Smooth muscle cell (in vitro differentiated cells): ENCODE measurements around the gene MYO15A. TPM values are rescaled to one million over a fixed set of nuclear protein-coding genes. Genes with fewer than 3 reads are reported as not detected.

Experiments used
- DNase-seq: peaks from one replicate; lab custom pipeline; 2025; ENCODE audit not compliant: unreplicated experiment; lab: John Stamatoyannopoulos, UW
- H2AFZ ChIP-seq: fragments of 200-600 bp; sonication (generic); 2 replicates; pipeline ENCODE4 v1.6.0; 2016; ENCODE audit warnings: antibody characterized with exemption, low read depth, mild to moderate bottlenecking
- H3F3A ChIP-seq: fragments of 200-600 bp; sonication (generic); 2 replicates; pipeline ENCODE4 v1.6.0; 2017; ENCODE audit warnings: antibody characterized with exemption, low read depth
- H3K27ac ChIP-seq: fragments of 200-600 bp; sonication (generic); 2 replicates; pipeline ENCODE4 v1.5.1; 2016; ENCODE audit warnings: low read depth, mild to moderate bottlenecking
- H3K27me3 ChIP-seq: fragments of 200-600 bp; sonication (generic); 2 replicates; pipeline ENCODE4 v1.6.1; 2016; ENCODE audit warnings: low read depth, mild to moderate bottlenecking
- H3K36me3 ChIP-seq: fragments of 200-600 bp; sonication (generic); 2 replicates; pipeline ENCODE4 v1.5.1; 2016; ENCODE audit warnings: low read depth
- H3K4me1 ChIP-seq: fragments of 200-600 bp; sonication (generic); 2 replicates; pipeline ENCODE4 v1.5.1; 2016; ENCODE audit warnings: low read depth
- H3K4me2 ChIP-seq: fragments of 200-600 bp; sonication (generic); 2 replicates; pipeline ENCODE4 v1.6.0; 2016; ENCODE audit warnings: mild to moderate bottlenecking
- H3K4me3 ChIP-seq: fragments of 200-600 bp; sonication (generic); 2 replicates; pipeline ENCODE4 v1.5.1; 2016; ENCODE audit warnings: mild to moderate bottlenecking
- H3K79me2 ChIP-seq: fragments of 200-600 bp; sonication (generic); 2 replicates; pipeline ENCODE4 v1.6.0; 2016; ENCODE audit warnings: low read depth, mild to moderate bottlenecking
- H3K9ac ChIP-seq: fragments of 200-600 bp; sonication (generic); 2 replicates; pipeline ENCODE4 v1.6.0; 2016; ENCODE audit warnings: low read depth
- H3K9me3 ChIP-seq: fragments of 200-600 bp; sonication (generic); replicated peaks from 2 replicates; pipeline ENCODE4 v1.5.1; 2016; ENCODE audit warnings: low read depth
- H4K20me1 ChIP-seq: fragments of 200-600 bp; sonication (generic); 2 replicates; pipeline ENCODE4 v1.6.0; 2016; ENCODE audit warnings: low read depth
- WGBS: methylation state at CpG from one replicate; pipeline ENCODE4 v1.1.7; 2016; ENCODE audit warnings: low lambda C conversion rate; 5-methylcytosine and 5-hydroxymethylcytosine counted together
- polyA plus RNA-seq: library from polyadenylated mRNA; unstranded; fragments of >200 nt; fragmentation: Nextera tagmentation; extraction: Ambion mirVana; gene quantifications from 2 replicates; pipeline ENCODE4 v1.2.1, GENCODE V29; 2016
- total RNA-seq: library from RNA; depleted of rRNA; stranded (reverse); fragments of >200 nt; gene quantifications from 2 replicates; pipeline ENCODE4 v1.2.3, GENCODE V29; 2014
- TF ChIP-seq, protein P1 (sequence below): fragments of 200-600 bp; sonication (generic); IDR thresholded peaks from 2 replicates; pipeline ENCODE4 v1.5.1; 2017; ENCODE audit warnings: borderline replicate concordance, mild to moderate bottlenecking, antibody characterized with exemption; ENCODE audit not compliant: insufficient read depth, poor library complexity, severe bottlenecking

Gene MYO15A
- total and polyA plus RNA-seq, 2 experiments from 2014 or later, result 2.0 to 3.6 TPM

DNA sequence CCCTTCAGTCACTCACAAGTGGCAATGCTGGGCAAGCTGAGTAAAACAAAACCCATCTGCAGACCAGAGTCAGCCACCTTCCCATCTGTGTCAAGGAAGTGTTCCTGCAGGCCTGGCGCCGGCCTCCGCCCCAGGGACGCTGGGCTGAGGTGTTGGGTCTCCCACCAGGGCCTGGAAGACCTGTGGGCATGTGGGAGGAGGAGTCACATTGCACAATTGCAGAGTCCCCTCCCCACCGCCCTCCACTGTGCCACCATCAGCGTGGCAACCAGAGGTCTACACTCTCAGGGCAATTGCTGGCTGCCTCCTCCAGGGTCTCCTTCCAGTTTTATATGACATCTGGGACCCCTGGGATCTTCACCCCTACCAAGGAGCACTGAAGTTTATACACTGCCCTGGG lies 3.0 kb upstream of the MYO15A start:
- Histone ChIP-seq H3K4me3 (no peak overlapping the region), H3K9ac (no peak overlapping the region), H3K4me1 (no peaks in the 10 kb centered on the region), H3K9me3 (no peaks in the 10 kb centered on the region), H3F3A (no peaks in the 10 kb centered on the region), H3K36me3 (no peaks in the 10 kb centered on the region), H4K20me1 (no peaks in the 10 kb centered on the region), H2AFZ (no peak overlapping the region), H3K27ac (no peak overlapping the region), H3K27me3 (no peaks in the 10 kb centered on the region), H3K4me2 (no peak overlapping the region), H3K79me2 (no peaks in the 10 kb centered on the region)
- TF ChIP-seq, protein P1, sequence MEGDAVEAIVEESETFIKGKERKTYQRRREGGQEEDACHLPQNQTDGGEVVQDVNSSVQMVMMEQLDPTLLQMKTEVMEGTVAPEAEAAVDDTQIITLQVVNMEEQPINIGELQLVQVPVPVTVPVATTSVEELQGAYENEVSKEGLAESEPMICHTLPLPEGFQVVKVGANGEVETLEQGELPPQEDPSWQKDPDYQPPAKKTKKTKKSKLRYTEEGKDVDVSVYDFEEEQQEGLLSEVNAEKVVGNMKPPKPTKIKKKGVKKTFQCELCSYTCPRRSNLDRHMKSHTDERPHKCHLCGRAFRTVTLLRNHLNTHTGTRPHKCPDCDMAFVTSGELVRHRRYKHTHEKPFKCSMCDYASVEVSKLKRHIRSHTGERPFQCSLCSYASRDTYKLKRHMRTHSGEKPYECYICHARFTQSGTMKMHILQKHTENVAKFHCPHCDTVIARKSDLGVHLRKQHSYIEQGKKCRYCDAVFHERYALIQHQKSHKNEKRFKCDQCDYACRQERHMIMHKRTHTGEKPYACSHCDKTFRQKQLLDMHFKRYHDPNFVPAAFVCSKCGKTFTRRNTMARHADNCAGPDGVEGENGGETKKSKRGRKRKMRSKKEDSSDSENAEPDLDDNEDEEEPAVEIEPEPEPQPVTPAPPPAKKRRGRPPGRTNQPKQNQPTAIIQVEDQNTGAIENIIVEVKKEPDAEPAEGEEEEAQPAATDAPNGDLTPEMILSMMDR, result no peak
- WGBS, result 89% methylated on average over 6 of the region's 6 CpGs
- DNase-seq, result no peak

DNA sequence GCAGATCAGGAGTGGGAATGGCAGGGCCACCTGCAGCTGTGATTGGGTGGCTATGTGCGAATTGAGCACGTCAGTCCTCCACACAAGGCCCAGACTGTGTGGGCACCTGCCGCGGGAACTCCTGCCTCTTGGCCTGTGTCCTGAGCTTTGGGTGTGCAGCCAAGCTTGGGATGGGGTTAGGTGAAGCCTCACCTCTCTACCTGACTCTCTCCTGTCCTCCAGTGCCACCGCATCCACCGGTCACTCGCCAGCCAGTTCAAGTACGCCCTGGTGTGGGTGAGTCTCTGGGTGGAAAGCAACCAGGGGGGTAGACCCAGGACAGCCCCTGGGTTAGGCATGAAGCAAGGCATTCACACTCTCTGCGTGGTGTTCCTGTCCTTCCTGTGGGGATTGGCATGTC lies 2.3 kb upstream of the MYO15A start:
- H3F3A ChIP-seq, result no peaks in the 10 kb centered on the region
- TF ChIP-seq, protein P1, result no peak
- DNase-seq, result no peak
- H3K36me3 ChIP-seq, result no peaks in the 10 kb centered on the region
- H3K9me3 ChIP-seq, result no peaks in the 10 kb centered on the region
- WGBS, result 96% methylated on average over 9 of the region's 9 CpGs
- H4K20me1 ChIP-seq, result no peaks in the 10 kb centered on the region
- H3K27me3 ChIP-seq, result no peaks in the 10 kb centered on the region
- no peak overlapping the region for H3K27ac ChIP-seq
- H3K4me1 ChIP-seq, result no peaks in the 10 kb centered on the region
- H3K9ac ChIP-seq, result no peak overlapping the region
- no peak overlapping the region for H3K4me3 ChIP-seq
- no peak overlapping the region for H2AFZ ChIP-seq
- no peaks in the 10 kb centered on the region for H3K79me2 ChIP-seq
- no peak overlapping the region for H3K4me2 ChIP-seq

DNA sequence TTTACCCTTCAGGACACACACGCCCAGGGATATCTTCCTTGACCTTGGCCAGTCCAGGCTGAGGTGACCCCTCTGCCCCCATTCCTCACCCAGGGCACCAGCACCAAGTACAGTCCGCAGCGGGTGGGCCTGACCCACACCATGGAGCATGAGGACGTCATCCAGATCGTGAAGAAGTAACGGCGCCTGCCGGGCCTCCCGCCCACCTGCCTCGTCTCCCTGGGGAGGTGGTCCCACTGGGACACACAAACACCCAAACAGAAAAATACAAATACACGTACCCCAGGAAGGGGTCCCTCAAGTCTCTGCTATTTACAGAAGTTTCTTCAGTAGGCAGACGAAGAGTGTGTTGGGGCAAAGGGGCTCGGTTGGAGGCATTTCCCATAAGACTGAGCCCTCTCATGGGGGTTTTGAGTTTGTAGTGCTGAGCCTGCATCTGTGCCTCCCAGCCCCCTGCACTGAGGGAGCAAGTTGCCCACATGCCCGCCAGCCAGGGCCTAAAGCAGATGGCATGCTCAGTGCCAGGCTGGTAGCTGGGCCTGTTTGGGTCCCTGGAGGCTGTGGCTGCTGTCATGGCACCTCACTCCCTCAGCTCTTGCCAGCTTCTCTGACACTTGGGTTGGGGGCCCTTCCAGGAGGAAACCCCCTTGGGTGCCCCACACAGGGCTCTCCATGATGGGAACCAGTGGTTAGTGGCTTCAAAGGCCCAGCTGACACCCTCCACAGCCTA lies 1.3 kb upstream of the MYO15A start:
- 95% methylated on average over 14 of the region's 14 CpGs for WGBS
- H3K36me3 ChIP-seq, result no peaks in the 10 kb centered on the region
- TF ChIP-seq, protein P1, result no peak

DNA sequence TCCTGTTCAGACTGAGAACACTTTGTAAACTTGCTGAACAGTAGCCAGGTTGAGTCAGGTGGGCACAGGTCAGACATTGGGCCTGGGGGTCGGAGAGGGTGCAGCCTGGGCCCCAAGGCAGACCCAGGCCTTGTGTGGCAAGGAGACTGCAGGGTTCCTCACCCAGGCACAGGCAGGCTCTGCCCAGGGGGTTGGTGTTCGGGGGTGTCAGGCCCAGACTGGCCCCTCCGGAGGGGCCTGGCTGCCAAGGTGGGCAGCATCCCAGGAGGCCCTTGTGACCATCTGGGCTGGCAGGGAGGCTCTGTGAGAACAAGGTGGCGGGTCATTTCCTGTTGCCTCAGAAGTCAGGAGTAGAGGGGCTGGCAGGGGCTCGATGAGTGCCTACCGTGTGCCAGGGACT lies 585 bp upstream of the MYO15A start:
- no peak overlapping the region for H3K4me2 ChIP-seq
- no peaks in the 10 kb centered on the region for H4K20me1 ChIP-seq
- no peaks in the 10 kb centered on the region for H3K27me3 ChIP-seq
- DNase-seq, result no peak
- no peaks in the 10 kb centered on the region for H3K4me1 ChIP-seq
- TF ChIP-seq, protein P1, result no peak
- H3K9me3 ChIP-seq, result no peaks in the 10 kb centered on the region
- no peak overlapping the region for H2AFZ ChIP-seq
- H3K4me3 ChIP-seq, result no peak overlapping the region
- H3K27ac ChIP-seq, result no peak overlapping the region
- no peaks in the 10 kb centered on the region for H3K36me3 ChIP-seq
- H3K9ac ChIP-seq, result no peak overlapping the region
- H3F3A ChIP-seq, result no peaks in the 10 kb centered on the region
- 93% methylated on average over 6 of the region's 6 CpGs for WGBS
- H3K79me2 ChIP-seq, result no peaks in the 10 kb centered on the region

More for the DNA sequence above, 1.3 kb upstream of the MYO15A start:
- Histone ChIP-seq H3K4me2 (no peak overlapping the region), H3K9ac (no peak overlapping the region), H3K4me1 (no peaks in the 10 kb centered on the region), H3K9me3 (no peaks in the 10 kb centered on the region), H4K20me1 (no peaks in the 10 kb centered on the region), H3K27ac (no peak overlapping the region), H3K27me3 (no peaks in the 10 kb centered on the region), H3K4me3 (no peak overlapping the region), H3F3A (no peaks in the 10 kb centered on the region), H3K79me2 (no peaks in the 10 kb centered on the region), H2AFZ (no peak overlapping the region)
- DNase-seq, result no peak
